Astrocyte (in vitro differentiated cells and primary cell): ENCODE data around the gene PNPLA5. TPM values are rescaled to one million over a fixed set of nuclear protein-coding genes. Genes with fewer than 3 reads are reported as not detected.

ENCODE experiments used
- DNase-seq: peaks from one replicate; pipeline ENCODE4 v3.0.0-alpha.2; 2010; ENCODE audit warnings: low read depth
- FAIRE-seq: peaks from 2 replicates; lab custom pipeline; 2011; peaks lifted over from hg19 to GRCh38; lab: Jason Lieb, UNC
- H2AFZ ChIP-seq: 2 replicates; pipeline ENCODE4 v1.6.0; 2012; ENCODE audit warnings: low read depth, low read length, inconsistent platforms
- H3K27ac ChIP-seq: 2 replicates; pipeline ENCODE4 v1.5.1; 2011; ENCODE audit warnings: low read depth, low read length, inconsistent platforms
- H3K27me3 ChIP-seq: 2 replicates; pipeline ENCODE4 v1.6.0; 2011; ENCODE audit warnings: low read length, inconsistent platforms; ENCODE audit not compliant: insufficient read depth
- H3K36me3 ChIP-seq: 2 replicates; pipeline ENCODE4 v1.5.1; 2011; ENCODE audit warnings: low read length, inconsistent platforms; ENCODE audit not compliant: insufficient read depth
- H3K4me1 ChIP-seq: 2 replicates; pipeline ENCODE4 v1.5.1; 2011; ENCODE audit warnings: low read length, inconsistent platforms; ENCODE audit not compliant: insufficient read depth
- H3K4me2 ChIP-seq: 2 replicates; pipeline ENCODE4 v1.6.0; 2012; ENCODE audit warnings: low read length, inconsistent platforms
- H3K4me3 ChIP-seq: 2 replicates; pipeline ENCODE4 v1.5.1; 2011; ENCODE audit warnings: low read depth, mild to moderate bottlenecking, low read length, inconsistent platforms; ENCODE audit not compliant: insufficient read depth
- H3K79me2 ChIP-seq: 2 replicates; pipeline ENCODE4 v1.6.0; 2012; ENCODE audit warnings: mild to moderate bottlenecking, low read length, inconsistent platforms; ENCODE audit not compliant: insufficient read depth
- H3K9ac ChIP-seq: 2 replicates; pipeline ENCODE4 v1.6.0; 2012; ENCODE audit warnings: mild to moderate bottlenecking, low read length, inconsistent platforms
- H3K9me3 ChIP-seq: 2 replicates; pipeline ENCODE4 v1.5.1; 2012; ENCODE audit warnings: low read depth, mild to moderate bottlenecking, low read length, inconsistent platforms; ENCODE audit not compliant: insufficient read depth
- H4K20me1 ChIP-seq: 2 replicates; pipeline ENCODE4 v1.6.0; 2012; ENCODE audit warnings: low read length, inconsistent platforms; ENCODE audit not compliant: insufficient read depth
- H3K27ac Mint-ChIP-seq: one replicate; pipeline ENCODE4 v1.8.0; 2021; ENCODE audit warnings: mild to moderate bottlenecking, mixed read lengths; ENCODE audit not compliant: unreplicated experiment
- H3K27me3 Mint-ChIP-seq: one replicate; pipeline ENCODE4 v1.8.0; 2021; ENCODE audit warnings: low read depth, mixed read lengths; ENCODE audit not compliant: unreplicated experiment
- H3K36me3 Mint-ChIP-seq: one replicate; pipeline ENCODE4 v1.8.0; 2021; ENCODE audit warnings: low read depth, mixed read lengths; ENCODE audit not compliant: unreplicated experiment
- H3K4me1 Mint-ChIP-seq: one replicate; pipeline ENCODE4 v1.8.0; 2021; ENCODE audit warnings: low read depth, mixed read lengths; ENCODE audit not compliant: unreplicated experiment
- H3K4me3 Mint-ChIP-seq: one replicate; pipeline ENCODE4 v1.8.0; 2021; ENCODE audit warnings: mild to moderate bottlenecking, moderate library complexity, mixed read lengths; ENCODE audit not compliant: unreplicated experiment
- H3K9me3 Mint-ChIP-seq: one replicate; pipeline ENCODE4 v1.8.0; 2021; ENCODE audit warnings: mild to moderate bottlenecking, mixed read lengths; ENCODE audit not compliant: unreplicated experiment
- CTCF ChIP-seq: IDR thresholded peaks from 2 replicates; pipeline ENCODE4 v1.5.1; 2011; ENCODE audit warnings: low read depth, mild to moderate bottlenecking, inconsistent platforms, low read length, moderate library complexity; ENCODE audit not compliant: insufficient read depth
- EZH2 ChIP-seq: IDR thresholded peaks from 2 replicates; pipeline ENCODE4 v1.6.1; 2012; ENCODE audit warnings: mild to moderate bottlenecking, low read length, inconsistent platforms; ENCODE audit not compliant: insufficient read depth
- total RNA-seq: library from RNA; stranded (reverse); gene quantifications from 2 replicates; pipeline ENCODE4 v1.2.1, GENCODE V29; 2021

PNPLA5 gene
- total RNA-seq, 1 donor from 2014 or later: not detected

GRCh38 chr22:43859176-43859575 lies 32.6 kb downstream of the PNPLA5 start:
- no peak overlapping the region for H2AFZ ChIP-seq
- peaks cover 5% of the 10 kb centered on the region for H3K27me3 ChIP-seq
- Mint-ChIP-seq H3K9me3 (peaks cover 3% of the 10 kb centered on the region), H3K27me3 (peaks cover 14% of the 10 kb centered on the region), H3K4me1 (peaks cover 2% of the 10 kb centered on the region), H3K4me3 (no peak overlapping the region), H3K36me3 (peaks cover 9% of the 10 kb centered on the region), H3K27ac (no peak overlapping the region)
- H3K4me3 ChIP-seq: no peak overlapping the region
- no peak overlapping the region for H3K4me2 ChIP-seq
- FAIRE-seq (no peak), DNase-seq (no peak)
- H4K20me1 ChIP-seq: peaks cover 31% of the 10 kb centered on the region
- no peak overlapping the region for H3K27ac ChIP-seq
- H3K9ac ChIP-seq: no peak overlapping the region
- TF ChIP-seq CTCF: no peak
- no peak for TF ChIP-seq EZH2
- H3K36me3 ChIP-seq: no peaks in the 10 kb centered on the region
- H3K4me1 ChIP-seq: peaks cover 5% of the 10 kb centered on the region
- H3K9me3 ChIP-seq: no peaks in the 10 kb centered on the region
- H3K79me2 ChIP-seq: no peaks in the 10 kb centered on the region

GRCh38 chr22:43858156-43858895 lies 33.5 kb downstream of the PNPLA5 start:
- H3K9me3 ChIP-seq: no peaks in the 10 kb centered on the region
- no peak overlapping the region for H3K4me3 ChIP-seq
- H3K27ac ChIP-seq: no peak overlapping the region
- H4K20me1 ChIP-seq: peaks cover 39% of the 10 kb centered on the region
- no peaks in the 10 kb centered on the region for H3K79me2 ChIP-seq
- TF ChIP-seq EZH2 (no peak), CTCF (no peak)
- DNase-seq: no peak
- H2AFZ ChIP-seq: no peak overlapping the region
- H3K9ac ChIP-seq: no peak overlapping the region
- Mint-ChIP-seq H3K4me1 (peaks cover 2% of the 10 kb centered on the region), H3K27ac (no peak overlapping the region), H3K27me3 (peaks cover 9% of the 10 kb centered on the region), H3K36me3 (peaks cover 9% of the 10 kb centered on the region), H3K4me3 (no peak overlapping the region), H3K9me3 (peaks cover 3% of the 10 kb centered on the region)
- H3K4me2 ChIP-seq: no peak overlapping the region
- H3K27me3 ChIP-seq: no peaks in the 10 kb centered on the region
- peaks cover 5% of the 10 kb centered on the region for H3K4me1 ChIP-seq
- H3K36me3 ChIP-seq: no peaks in the 10 kb centered on the region
- no peak for FAIRE-seq

- Histone ChIP-seq H3K27me3 (no peaks in the 10 kb centered on the region), H3K9ac (no peak overlapping the region), H2AFZ (no peak overlapping the region), H3K4me3 (no peak overlapping the region), H3K9me3 (no peaks in the 10 kb centered on the region), H3K27ac (no peak overlapping the region), H3K4me1 (peaks cover 5% of the 10 kb centered on the region), H4K20me1 (peaks cover 48% of the 10 kb centered on the region), H3K36me3 (no peaks in the 10 kb centered on the region), H3K4me2 (no peak overlapping the region), H3K79me2 (no peaks in the 10 kb centered on the region)
- Mint-ChIP-seq H3K9me3 (peaks cover 3% of the 10 kb centered on the region), H3K27ac (no peak overlapping the region), H3K4me3 (no peak overlapping the region), H3K36me3 (peaks cover 9% of the 10 kb centered on the region), H3K27me3 (peaks cover 6% of the 10 kb centered on the region), H3K4me1 (peaks cover 2% of the 10 kb centered on the region)
- DNase-seq (no peak), FAIRE-seq (no peak)
- TF ChIP-seq CTCF: no peak
- no peak for TF ChIP-seq EZH2
These were observed 34.4 kb downstream of the PNPLA5 start for GRCh38 chr22:43857367-43857766.
